GM12864 (cell line): ENCODE measurements around the gene KIAA1755.

Experiments used
- DNase-seq: peaks from one replicate; pipeline ENCODE4 v3.0.0-alpha.2; 2011; ENCODE audit warnings: low read depth
- H3K4me3 ChIP-seq: 2 replicates; pipeline ENCODE4 v1.5.1; 2011; ENCODE audit warnings: mild to moderate bottlenecking, low read depth, low read length, control low read depth
- CTCF ChIP-seq: IDR thresholded peaks from 2 replicates; pipeline ENCODE4 v1.5.1; 2011; ENCODE audit warnings: low read depth, mild to moderate bottlenecking, moderate library complexity, low read length, control low read depth, inconsistent platforms; ENCODE audit errors: missing control alignments

Gene KIAA1755

DNA sequence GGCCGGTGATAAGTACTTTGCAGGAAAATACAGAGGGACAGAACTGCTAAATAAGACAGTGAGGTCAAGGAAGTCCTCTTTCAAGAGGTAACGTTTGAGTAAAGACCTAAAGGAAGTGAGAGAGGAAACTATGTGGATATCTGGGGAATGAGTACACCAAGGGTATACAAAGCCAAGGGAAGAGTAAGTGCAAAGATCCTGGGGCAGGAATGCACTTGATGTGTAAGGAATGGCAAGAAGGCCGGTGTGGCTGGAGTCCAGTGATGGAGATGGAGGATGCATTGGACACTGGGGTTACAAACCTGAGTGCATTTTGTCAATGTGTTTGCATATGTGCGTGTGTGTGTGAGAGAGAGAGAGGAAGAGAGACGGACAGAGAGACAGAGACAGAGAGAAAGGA is 63.3 kb downstream of the KIAA1755 start:
- no peak for DNase-seq
- no peak for TF ChIP-seq CTCF
- H3K4me3 ChIP-seq = no peak overlapping the region

GRCh38 chr20:38196592-38196991 is 63.9 kb downstream of the KIAA1755 start:
- no peak for DNase-seq
- TF ChIP-seq CTCF = no peak
- no peak overlapping the region for H3K4me3 ChIP-seq

DNA sequence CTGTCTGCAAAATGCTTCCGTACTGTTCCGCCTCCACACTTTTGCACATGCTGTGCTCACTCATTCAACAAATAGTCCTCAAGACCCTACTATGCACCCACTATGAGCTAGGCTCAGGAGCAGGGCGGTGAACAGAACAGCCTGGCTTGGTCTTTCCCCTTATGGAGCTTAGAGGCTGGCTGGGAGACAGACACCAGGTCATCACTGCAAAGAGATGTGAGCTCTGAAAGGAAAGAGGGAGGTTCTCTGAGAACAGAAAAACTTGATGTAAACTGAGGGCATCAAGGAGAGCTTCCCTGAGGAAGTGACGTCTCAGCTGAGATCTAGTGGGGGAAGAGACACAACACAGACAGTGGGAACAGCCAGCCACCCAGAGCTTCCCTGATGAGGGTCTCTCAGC is 64.5 kb downstream of the KIAA1755 start:
- no peak overlapping the region for H3K4me3 ChIP-seq

DNA sequence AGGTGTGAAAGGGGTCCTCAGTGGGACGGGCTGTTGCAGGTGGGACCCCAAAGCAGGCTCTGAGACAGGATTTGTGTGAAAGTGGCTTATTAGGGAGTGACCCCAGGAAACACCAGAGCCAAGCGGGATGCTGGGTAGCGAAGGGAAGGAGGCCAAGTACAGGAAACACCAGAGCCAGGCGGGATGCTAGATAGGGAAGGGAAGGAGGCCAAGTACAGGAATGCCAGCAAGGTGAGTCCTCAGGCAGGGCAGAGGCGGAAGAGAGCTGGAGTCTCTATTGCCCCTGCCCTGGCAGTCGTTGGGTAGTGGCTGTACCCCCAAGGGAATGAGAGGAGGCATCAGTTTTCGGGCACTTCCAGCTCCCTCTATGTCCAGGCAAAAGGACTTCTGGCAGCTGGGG is 65.0 kb downstream of the KIAA1755 start:
- no peak for DNase-seq
- TF ChIP-seq CTCF = no peak
- H3K4me3 ChIP-seq = no peak overlapping the region

More for the DNA sequence above, 64.5 kb downstream of the KIAA1755 start:
- no peak for TF ChIP-seq CTCF
- DNase-seq = no peak

DNA sequence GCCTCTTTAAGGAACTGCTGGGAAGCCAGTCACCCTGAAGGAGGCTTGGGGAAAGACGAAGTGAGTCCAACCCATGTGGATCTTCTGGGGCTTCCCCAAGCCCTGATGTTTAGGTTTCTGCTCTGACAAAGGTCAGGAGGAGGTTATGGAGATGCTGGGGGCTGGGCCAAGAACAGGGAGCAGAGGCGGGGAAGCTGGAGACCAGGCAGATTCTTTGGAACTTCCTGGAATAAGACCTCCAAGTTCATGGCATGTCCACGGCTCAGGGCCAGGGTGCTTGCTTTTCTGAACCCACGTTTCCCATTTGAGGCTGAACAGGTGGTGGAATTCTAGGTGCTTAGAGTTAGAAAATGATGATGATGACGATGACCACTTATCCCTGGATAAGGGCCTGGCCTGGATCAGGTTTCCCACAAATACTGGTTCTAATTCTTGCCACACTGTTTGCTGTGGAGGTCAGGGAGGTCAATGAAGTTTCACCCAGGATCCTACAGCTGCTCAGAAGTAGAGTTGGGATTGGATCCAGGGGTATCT is 65.5 kb downstream of the KIAA1755 start:
- no peak for TF ChIP-seq CTCF
- H3K4me3 ChIP-seq = no peak overlapping the region
- DNase-seq = no peak

DNA sequence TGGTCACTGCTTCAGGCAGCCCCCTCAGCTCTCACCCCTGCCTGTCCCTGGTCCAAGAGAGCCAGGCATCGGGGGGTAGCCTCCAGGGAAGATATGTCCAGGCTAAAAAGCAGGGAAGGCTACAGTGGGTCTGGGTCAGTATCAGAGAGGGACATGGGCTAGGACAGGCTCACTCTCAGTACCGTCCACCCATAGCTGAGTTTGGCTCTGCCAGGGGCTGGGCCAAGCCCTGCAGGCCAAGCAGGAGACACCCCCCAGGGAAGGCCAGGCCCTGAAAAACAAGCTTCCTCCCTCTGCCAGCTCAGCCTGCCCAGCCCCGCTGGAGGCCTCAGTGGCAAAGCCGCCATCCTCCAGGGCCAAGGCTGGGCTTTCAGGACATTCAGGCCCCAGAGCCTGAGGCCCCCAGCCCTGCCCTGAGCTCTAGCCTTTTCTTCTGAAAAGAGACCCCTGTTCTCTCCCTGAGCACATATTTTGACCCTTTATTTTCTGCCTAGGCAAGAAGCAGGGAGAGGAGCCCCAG is 66.9 kb downstream of the KIAA1755 start:
- H3K4me3 ChIP-seq = no peak overlapping the region
- TF ChIP-seq CTCF = no peak
- no peak for DNase-seq

GRCh38 chr20:38192323-38192885 is 68.1 kb downstream of the KIAA1755 start:
- DNase-seq = no peak
- H3K4me3 ChIP-seq = no peak overlapping the region

More at GRCh38 chr20:38192323-38192885, 68.1 kb downstream of the KIAA1755 start:
- TF ChIP-seq CTCF = no peak
